MM.1S (cell line): Measurements from ENCODE around the gene CDC14A.

Source experiments
- EZH2phosphoT487 ChIP-seq: fragments of 300-600 bp; sonication (generic); IDR thresholded peaks from 2 replicates; pipeline ENCODE4 v1.6.1; 2018; ENCODE audit warnings: antibody characterized with exemption, low read length
- TF ChIP-seq, protein P1 (sequence below): fragments of 300-600 bp; sonication (generic); IDR thresholded peaks from 2 replicates; pipeline ENCODE4 v1.5.1; 2016; ENCODE audit warnings: antibody characterized with exemption, low read length, mixed read lengths

DNA sequence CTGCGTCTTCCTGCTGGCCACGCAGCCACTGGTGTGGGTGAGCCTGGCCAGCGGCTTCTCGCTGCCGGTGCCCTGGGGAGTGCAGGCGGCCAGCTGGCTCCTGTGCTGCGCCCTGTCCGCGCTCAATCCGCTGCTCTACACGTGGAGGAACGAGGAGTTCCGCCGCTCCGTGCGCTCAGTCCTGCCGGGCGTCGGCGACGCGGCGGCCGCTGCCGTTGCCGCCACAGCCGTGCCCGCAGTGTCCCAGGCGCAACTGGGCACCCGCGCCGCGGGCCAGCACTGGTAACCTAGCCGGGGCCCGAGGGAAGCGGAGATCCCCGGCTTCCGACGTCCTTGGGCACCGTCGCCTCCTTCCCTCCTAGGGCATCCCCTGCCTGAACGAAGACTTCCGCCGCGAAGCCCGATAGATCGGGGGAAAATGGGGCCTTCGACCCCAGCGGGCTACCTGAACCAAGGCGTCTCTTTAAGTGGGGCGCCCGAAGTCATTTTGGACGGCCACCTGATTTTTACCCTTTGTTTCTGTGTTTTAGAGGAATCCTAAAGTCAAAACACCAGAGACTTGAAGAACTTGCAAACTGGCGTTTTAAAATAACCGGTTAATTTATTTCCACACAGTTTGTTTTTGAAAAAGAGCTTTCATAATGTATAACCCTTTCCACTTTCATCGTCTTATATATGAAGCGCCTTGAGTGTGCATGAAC is 187.7 kb downstream of the CDC14A start:
- TF ChIP-seq, protein P1, sequence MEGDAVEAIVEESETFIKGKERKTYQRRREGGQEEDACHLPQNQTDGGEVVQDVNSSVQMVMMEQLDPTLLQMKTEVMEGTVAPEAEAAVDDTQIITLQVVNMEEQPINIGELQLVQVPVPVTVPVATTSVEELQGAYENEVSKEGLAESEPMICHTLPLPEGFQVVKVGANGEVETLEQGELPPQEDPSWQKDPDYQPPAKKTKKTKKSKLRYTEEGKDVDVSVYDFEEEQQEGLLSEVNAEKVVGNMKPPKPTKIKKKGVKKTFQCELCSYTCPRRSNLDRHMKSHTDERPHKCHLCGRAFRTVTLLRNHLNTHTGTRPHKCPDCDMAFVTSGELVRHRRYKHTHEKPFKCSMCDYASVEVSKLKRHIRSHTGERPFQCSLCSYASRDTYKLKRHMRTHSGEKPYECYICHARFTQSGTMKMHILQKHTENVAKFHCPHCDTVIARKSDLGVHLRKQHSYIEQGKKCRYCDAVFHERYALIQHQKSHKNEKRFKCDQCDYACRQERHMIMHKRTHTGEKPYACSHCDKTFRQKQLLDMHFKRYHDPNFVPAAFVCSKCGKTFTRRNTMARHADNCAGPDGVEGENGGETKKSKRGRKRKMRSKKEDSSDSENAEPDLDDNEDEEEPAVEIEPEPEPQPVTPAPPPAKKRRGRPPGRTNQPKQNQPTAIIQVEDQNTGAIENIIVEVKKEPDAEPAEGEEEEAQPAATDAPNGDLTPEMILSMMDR: no peak
- TF ChIP-seq EZH2phosphoT487: no peak
